ENCODE measurements around the gene PASD1. TPM values are rescaled to one million over a fixed set of nuclear protein-coding genes. Genes with fewer than 3 reads are reported as not detected.

The PASD1 gene
- total RNA-seq, 4 donors from 2014 or later: 0.11 to 0.13 TPM; not detected in 2

DNA sequence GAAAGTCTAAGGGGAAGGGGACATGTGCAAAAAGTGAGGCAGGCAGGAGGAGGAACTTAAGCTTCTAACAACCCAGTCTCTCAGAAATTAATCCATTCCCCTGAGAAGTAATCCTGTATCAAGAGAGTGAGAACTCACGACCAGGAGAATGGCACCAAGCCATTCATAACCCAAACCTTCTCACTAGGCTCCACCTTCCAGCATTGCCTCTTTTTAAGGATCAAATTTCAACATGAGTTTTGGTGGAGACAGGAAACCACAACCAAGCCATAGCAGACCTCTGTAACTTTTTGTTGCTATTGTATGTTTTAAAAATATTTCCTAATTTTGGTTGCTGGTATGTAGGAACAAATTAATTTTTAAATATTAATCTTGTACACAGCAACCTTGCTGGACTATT is 32.8 kb downstream of the PASD1 start:
- Histone ChIP-seq H3K4me1 (no peaks in the 10 kb centered on the region), H3K27ac (no peak overlapping the region), H3K36me3 (no peaks in the 10 kb centered on the region), H3K27me3 (no peaks in the 10 kb centered on the region), H3K9me3 (no peaks in the 10 kb centered on the region), H3K4me3 (replicated peaks in 1 of 3) (no peak overlapping the region)
- intact Hi-C loops (cut with DNase I): no loop called here
- TF ChIP-seq, protein P1, sequence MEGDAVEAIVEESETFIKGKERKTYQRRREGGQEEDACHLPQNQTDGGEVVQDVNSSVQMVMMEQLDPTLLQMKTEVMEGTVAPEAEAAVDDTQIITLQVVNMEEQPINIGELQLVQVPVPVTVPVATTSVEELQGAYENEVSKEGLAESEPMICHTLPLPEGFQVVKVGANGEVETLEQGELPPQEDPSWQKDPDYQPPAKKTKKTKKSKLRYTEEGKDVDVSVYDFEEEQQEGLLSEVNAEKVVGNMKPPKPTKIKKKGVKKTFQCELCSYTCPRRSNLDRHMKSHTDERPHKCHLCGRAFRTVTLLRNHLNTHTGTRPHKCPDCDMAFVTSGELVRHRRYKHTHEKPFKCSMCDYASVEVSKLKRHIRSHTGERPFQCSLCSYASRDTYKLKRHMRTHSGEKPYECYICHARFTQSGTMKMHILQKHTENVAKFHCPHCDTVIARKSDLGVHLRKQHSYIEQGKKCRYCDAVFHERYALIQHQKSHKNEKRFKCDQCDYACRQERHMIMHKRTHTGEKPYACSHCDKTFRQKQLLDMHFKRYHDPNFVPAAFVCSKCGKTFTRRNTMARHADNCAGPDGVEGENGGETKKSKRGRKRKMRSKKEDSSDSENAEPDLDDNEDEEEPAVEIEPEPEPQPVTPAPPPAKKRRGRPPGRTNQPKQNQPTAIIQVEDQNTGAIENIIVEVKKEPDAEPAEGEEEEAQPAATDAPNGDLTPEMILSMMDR (IDR thresholded peaks at IDR 0.05): no peak
- no peak for TF ChIP-seq POLR2A (IDR thresholded peaks at IDR 0.05)
- WGBS, 2 donors: 0% methylated on average over 1 of the region's 1 CpG
- DNase-seq: no peak

DNA sequence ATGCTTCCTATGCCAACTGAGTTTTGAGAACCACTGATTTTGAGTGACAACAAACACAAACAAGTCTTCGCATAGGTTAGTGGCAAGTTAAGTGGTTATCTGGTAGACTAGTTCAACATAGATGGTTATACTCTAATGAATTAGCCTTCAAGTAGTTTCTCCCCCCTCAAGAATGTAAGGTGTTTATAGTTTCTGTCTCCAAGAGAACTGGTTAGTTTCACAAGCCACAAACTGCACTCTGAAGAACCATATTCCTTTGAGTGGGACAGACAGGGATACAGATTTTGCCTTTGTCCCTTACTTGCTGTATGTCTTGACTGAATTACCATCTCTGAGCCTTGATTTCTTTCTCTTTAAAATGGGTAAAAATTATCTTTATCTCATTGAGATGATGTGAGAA is 41.5 kb downstream of the PASD1 start:
- Histone ChIP-seq H3K27me3 (no peaks in the 10 kb centered on the region), H3K27ac (no peak overlapping the region), H3K4me3 (replicated peaks in 1 of 3) (no peak overlapping the region), H3K9me3 (no peaks in the 10 kb centered on the region), H3K36me3 (no peaks in the 10 kb centered on the region), H3K4me1 (no peaks in the 10 kb centered on the region)
- WGBS, 2 donors: 33 to 63% methylated on average over 1 of the region's 1 CpG
- intact Hi-C loops (cut with DNase I): no loop called here
- TF ChIP-seq, protein P1 (IDR thresholded peaks at IDR 0.05): no peak
- TF ChIP-seq POLR2A (IDR thresholded peaks at IDR 0.05): no peak
- no peak for DNase-seq

GRCh38 chrX:151609222-151609621 is 45.7 kb downstream of the PASD1 start:
- TF ChIP-seq POLR2A (IDR thresholded peaks at IDR 0.05): no peak
- TF ChIP-seq, protein P1 (IDR thresholded peaks at IDR 0.05): no peak
- intact Hi-C loops (cut with DNase I): no loop called here
- H3K27ac ChIP-seq: no peak overlapping the region
- H3K4me3 ChIP-seq (replicated peaks in 1 of 3): no peak overlapping the region
- H3K9me3 ChIP-seq: no peaks in the 10 kb centered on the region
- DNase-seq: no peak
- 93% methylated on average over 5 of the region's 5 CpGs for WGBS, 2 donors
- H3K36me3 ChIP-seq: no peaks in the 10 kb centered on the region
- no peaks in the 10 kb centered on the region for H3K27me3 ChIP-seq
- no peaks in the 10 kb centered on the region for H3K4me1 ChIP-seq

DNA sequence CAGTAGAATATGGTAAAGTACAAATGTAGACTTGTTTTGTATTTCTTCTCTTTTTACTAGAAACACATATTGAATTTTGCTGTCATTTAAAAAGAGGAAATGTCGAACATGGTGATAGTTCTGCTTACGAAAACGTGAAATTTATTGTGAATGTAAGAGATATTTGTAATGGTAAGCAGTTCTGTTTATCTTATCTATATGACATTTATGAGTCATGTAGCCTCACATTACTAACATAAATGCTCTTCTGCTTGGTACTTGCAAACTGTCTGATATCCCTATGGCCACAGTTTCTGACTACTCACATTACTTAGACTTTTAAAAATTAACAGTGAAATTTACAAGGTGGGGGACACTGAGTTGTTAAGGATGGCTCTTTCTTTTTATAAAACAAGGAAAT is 57.9 kb downstream of the PASD1 start:
- no peaks in the 10 kb centered on the region for H3K27me3 ChIP-seq
- H3K27ac ChIP-seq: no peak overlapping the region
- no peak for DNase-seq
- TF ChIP-seq POLR2A (IDR thresholded peaks at IDR 0.05): no peak
- TF ChIP-seq, protein P1 (IDR thresholded peaks at IDR 0.05): no peak
- no peaks in the 10 kb centered on the region for H3K36me3 ChIP-seq
- intact Hi-C loops (cut with DNase I): no loop called here
- WGBS, 2 donors: 93 to 96% methylated on average over 3 of the region's 3 CpGs
- H3K4me3 ChIP-seq (replicated peaks in 1 of 3): no peak overlapping the region
- H3K4me1 ChIP-seq: no peaks in the 10 kb centered on the region
- H3K9me3 ChIP-seq: no peaks in the 10 kb centered on the region

GRCh38 chrX:151624677-151625076 is 61.2 kb downstream of the PASD1 start:
- no peaks in the 10 kb centered on the region for H3K36me3 ChIP-seq
- H3K27me3 ChIP-seq: no peaks in the 10 kb centered on the region
- intact Hi-C loops (cut with DNase I): no loop called here
- H3K9me3 ChIP-seq: no peaks in the 10 kb centered on the region
- WGBS, 2 donors: 67 to 70% methylated on average over 2 of the region's 2 CpGs
- DNase-seq: no peak
- no peaks in the 10 kb centered on the region for H3K4me1 ChIP-seq
- no peak for TF ChIP-seq POLR2A (IDR thresholded peaks at IDR 0.05)
- TF ChIP-seq, protein P1 (IDR thresholded peaks at IDR 0.05): no peak
- H3K27ac ChIP-seq: no peak overlapping the region
- H3K4me3 ChIP-seq (replicated peaks in 1 of 3): no peak overlapping the region
